ENCODE data around the gene STON1. TPM values are rescaled to one million over a fixed set of nuclear protein-coding genes. Genes with fewer than 3 reads are reported as not detected.
A peak's percentile ranks its signal among the peaks of the same experiment; 100 is the strongest.

STON1 gene
- total RNA-seq, 1 donor from 2014 or later, result 48.1 TPM

DNA sequence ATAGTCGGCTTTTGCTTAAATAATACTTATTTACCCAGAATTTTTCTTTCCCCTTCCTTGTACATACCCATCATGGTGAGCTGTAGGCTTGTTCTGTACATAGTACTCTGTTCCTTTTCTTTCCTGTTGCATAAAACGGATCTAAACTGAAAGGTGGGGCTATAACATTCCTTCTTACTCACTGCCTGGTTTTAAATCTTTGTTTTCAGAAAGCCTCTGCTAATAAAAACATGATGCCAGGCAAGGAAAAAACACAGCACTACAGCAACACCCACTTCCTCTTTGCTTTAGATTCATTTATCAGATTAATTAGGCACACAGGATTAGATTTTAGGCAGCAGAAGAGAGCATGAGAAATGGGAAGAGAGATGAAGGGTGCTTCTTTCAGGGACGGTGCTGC, 19.6 kb upstream of the STON1 start:
- intact Hi-C loops (cut with DNase I), result no loop called here
- peaks cover 20% of the 10 kb centered on the region for H3K4me1 ChIP-seq
- H3K9me3 ChIP-seq, result no peaks in the 10 kb centered on the region
- H3K27ac ChIP-seq, result peak overlapping the region; percentile 65
- peaks cover 0 to 36% of the 10 kb centered on the region in 2 donors for H3K36me3 ChIP-seq
- no peaks in the 10 kb centered on the region for H3K27me3 ChIP-seq
- DNase-seq (ENCODE audit: extremely low spot score in 2 of 2), result no peak
- TF ChIP-seq POLR2AphosphoS5 (IDR thresholded peaks at IDR 0.05; ENCODE audit: insufficient read depth in 1 of 2, low read depth in 1 of 2) (peak in 1 of 2 donors; percentile 83), CTCF (IDR thresholded peaks at IDR 0.05) (no peak), POLR2A (IDR thresholded peaks at IDR 0.05) (no peak)
- no peak overlapping the region for H3K4me3 ChIP-seq

GRCh38 chr2:48511849-48512470, 18.0 kb upstream of the STON1 start:
- intact Hi-C loops (cut with DNase I), result no loop called here
- no peak overlapping the region for H3K27ac ChIP-seq
- peaks cover 20% of the 10 kb centered on the region for H3K4me1 ChIP-seq

DNA sequence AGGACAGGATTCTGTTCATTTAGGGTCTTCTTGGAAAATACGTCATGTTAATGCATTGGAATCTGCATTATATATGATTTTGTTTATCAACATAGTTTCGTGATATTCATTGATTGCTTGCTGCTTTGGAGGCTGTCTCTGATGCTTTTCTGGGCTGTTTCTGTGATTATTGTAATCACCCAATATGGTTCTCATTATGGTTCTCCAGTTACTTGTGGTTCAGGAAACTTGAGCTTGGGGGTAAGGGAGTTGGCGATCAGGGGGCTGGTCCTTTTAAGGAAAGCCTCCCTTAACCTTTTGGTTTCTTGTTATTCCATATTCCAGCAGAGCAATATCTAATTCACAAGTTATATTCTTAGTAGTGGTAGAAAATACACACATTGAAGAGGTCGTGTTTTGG, 17.4 kb upstream of the STON1 start:
- TF ChIP-seq POLR2A (IDR thresholded peaks at IDR 0.05), result no peak
- TF ChIP-seq CTCF (IDR thresholded peaks at IDR 0.05), result no peak
- TF ChIP-seq POLR2AphosphoS5 (IDR thresholded peaks at IDR 0.05; ENCODE audit: insufficient read depth in 1 of 2, low read depth in 1 of 2), result no peak
- Histone ChIP-seq H3K27me3 (no peaks in the 10 kb centered on the region), H3K9me3 (no peaks in the 10 kb centered on the region), H3K4me1 (peaks cover 20% of the 10 kb centered on the region), H3K36me3 (peaks cover 0 to 32% of the 10 kb centered on the region in 2 donors), H3K27ac (no peak overlapping the region), H3K4me3 (no peak overlapping the region)
- intact Hi-C loops (cut with DNase I), result no loop called here
- no peak for DNase-seq (ENCODE audit: extremely low spot score in 2 of 2)

More at GRCh38 chr2:48511849-48512470, 18.0 kb upstream of the STON1 start:
- Histone ChIP-seq H3K36me3 (peaks cover 0 to 33% of the 10 kb centered on the region in 2 donors), H3K4me3 (no peak overlapping the region), H3K27me3 (no peaks in the 10 kb centered on the region), H3K9me3 (no peaks in the 10 kb centered on the region)
- TF ChIP-seq POLR2A (IDR thresholded peaks at IDR 0.05) (no peak), POLR2AphosphoS5 (IDR thresholded peaks at IDR 0.05; ENCODE audit: insufficient read depth in 1 of 2, low read depth in 1 of 2) (no peak), CTCF (IDR thresholded peaks at IDR 0.05) (no peak)
- no peak for DNase-seq (ENCODE audit: extremely low spot score in 2 of 2)

- Histone ChIP-seq H3K4me3 (no peak overlapping the region), H3K27ac (no peak overlapping the region), H3K9me3 (no peaks in the 10 kb centered on the region), H3K27me3 (no peaks in the 10 kb centered on the region), H3K4me1 (peaks cover 15% of the 10 kb centered on the region), H3K36me3 (peaks cover 0 to 37% of the 10 kb centered on the region in 2 donors)
- intact Hi-C loops (cut with DNase I), result loop anchor here (5.0 kb wide), 1 partner anchor 63 kb away; no protein-coding TSS in a partner anchor
- TF ChIP-seq POLR2AphosphoS5 (IDR thresholded peaks at IDR 0.05; ENCODE audit: insufficient read depth in 1 of 2, low read depth in 1 of 2) (no peak), CTCF (IDR thresholded peaks at IDR 0.05) (no peak), POLR2A (IDR thresholded peaks at IDR 0.05) (no peak)
- no peak for DNase-seq (ENCODE audit: extremely low spot score in 2 of 2)
Observed at GRCh38 chr2:48514348-48515003, 15.5 kb upstream of the STON1 start.

GRCh38 chr2:48515513-48515985, 14.4 kb upstream of the STON1 start:
- H3K4me3 ChIP-seq, result no peak overlapping the region
- H3K4me1 ChIP-seq, result peaks cover 5% of the 10 kb centered on the region
- H3K9me3 ChIP-seq, result no peaks in the 10 kb centered on the region
- H3K27ac ChIP-seq, result no peak overlapping the region
- peaks cover 0 to 37% of the 10 kb centered on the region in 2 donors for H3K36me3 ChIP-seq
- no peak for DNase-seq (ENCODE audit: extremely low spot score in 2 of 2)
- intact Hi-C loops (cut with DNase I), result loop anchor here (5.0 kb wide), 1 partner anchor 62 kb away; no protein-coding TSS in a partner anchor
- H3K27me3 ChIP-seq, result no peaks in the 10 kb centered on the region
- TF ChIP-seq CTCF (IDR thresholded peaks at IDR 0.05) (no peak), POLR2AphosphoS5 (IDR thresholded peaks at IDR 0.05; ENCODE audit: insufficient read depth in 1 of 2, low read depth in 1 of 2) (no peak), POLR2A (IDR thresholded peaks at IDR 0.05) (no peak)

Measured in vagina (tissue), 2 donors.